SU-DHL-6 (cell line): ENCODE data around the gene MED8.

Source experiments
- EZH2phosphoT487 ChIP-seq: fragments of 200-600 bp; sonication (generic), shearing (Covaris generic); conservative IDR thresholded peaks from 2 replicates; pipeline ENCODE4 v1.6.1; 2018; ENCODE audit warnings: mild to moderate bottlenecking, antibody characterized with exemption, low read length, moderate library complexity, mixed read lengths
- TF ChIP-seq, protein P1 (sequence below): fragments of 200-600 bp; sonication (generic); IDR thresholded peaks from one replicate; pipeline ENCODE4 v1.5.1; 2017; ENCODE audit warnings: antibody characterized with exemption, mild to moderate bottlenecking, low read length, moderate library complexity; ENCODE audit not compliant: insufficient read depth, poor library complexity, severe bottlenecking

- TF ChIP-seq, protein P1, sequence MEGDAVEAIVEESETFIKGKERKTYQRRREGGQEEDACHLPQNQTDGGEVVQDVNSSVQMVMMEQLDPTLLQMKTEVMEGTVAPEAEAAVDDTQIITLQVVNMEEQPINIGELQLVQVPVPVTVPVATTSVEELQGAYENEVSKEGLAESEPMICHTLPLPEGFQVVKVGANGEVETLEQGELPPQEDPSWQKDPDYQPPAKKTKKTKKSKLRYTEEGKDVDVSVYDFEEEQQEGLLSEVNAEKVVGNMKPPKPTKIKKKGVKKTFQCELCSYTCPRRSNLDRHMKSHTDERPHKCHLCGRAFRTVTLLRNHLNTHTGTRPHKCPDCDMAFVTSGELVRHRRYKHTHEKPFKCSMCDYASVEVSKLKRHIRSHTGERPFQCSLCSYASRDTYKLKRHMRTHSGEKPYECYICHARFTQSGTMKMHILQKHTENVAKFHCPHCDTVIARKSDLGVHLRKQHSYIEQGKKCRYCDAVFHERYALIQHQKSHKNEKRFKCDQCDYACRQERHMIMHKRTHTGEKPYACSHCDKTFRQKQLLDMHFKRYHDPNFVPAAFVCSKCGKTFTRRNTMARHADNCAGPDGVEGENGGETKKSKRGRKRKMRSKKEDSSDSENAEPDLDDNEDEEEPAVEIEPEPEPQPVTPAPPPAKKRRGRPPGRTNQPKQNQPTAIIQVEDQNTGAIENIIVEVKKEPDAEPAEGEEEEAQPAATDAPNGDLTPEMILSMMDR, result no peak
- TF ChIP-seq EZH2phosphoT487, result no peak
These were observed 35.1 kb downstream of the MED8 start for GRCh38 chr1:43354471-43354870.
